Heart left ventricle (tissue), 13 donors: ENCODE data around the gene CD302.

ENCODE experiments used
- POLR2A ChIP-seq, 2 donors: fragments of 450-650 bp; IDR thresholded peaks; one replicate each; pipeline ENCODE4 v1.6.1; 2017; ENCODE audit warnings: antibody characterized with exemption in 2 of 2, mild to moderate bottlenecking in 2 of 2, moderate library complexity in 2 of 2
- TF ChIP-seq, protein P1 (sequence below), 12 donors: fragments of 200-600 bp; sonication (generic) in 4 of 12; IDR thresholded peaks; one replicate each; pipeline versions ENCODE4 v1.5.0 to v1.8.0; 2018 to 2022; ENCODE audit warnings: antibody characterized with exemption in 12 of 12, mild to moderate bottlenecking in 5 of 12
- donor health status: ischemic (EF 13 %, LVEDD 7.1; RV severe dilation, severe dysfunction).
- donor health status: DM: no; HTN: yes; CAD: no.
- donor health status: DM: no; HTN: no; CAD: no.
- donor health status: ischemic (EF 25% LVEDD 6.9; RV normal size, moderate dysfunction).
- donor health status: ischemic (EF 25% LVEDD 5.7; RV mildly dilated, moderate dysfunction).
- donor health status: ischemic (EF 35%, LVEDD 5.7; RV mildly dilated, moderate dysfunction).
- donor health status: nonischemic (EF 11% LVEDD 7.7; RV severe dilation, severe dysfunction).
- donor health status: DM: yes; HTN: yes; CAD: no.
- donor health status: PGD.
- donor health status: ischemic (EF 29% LVEDD 5.4; RV normal size, mild dysfunction).
- donor health status: nonischemic (EF 23%, LVEDD 6.1; RV moderate dilation, normal function).

DNA sequence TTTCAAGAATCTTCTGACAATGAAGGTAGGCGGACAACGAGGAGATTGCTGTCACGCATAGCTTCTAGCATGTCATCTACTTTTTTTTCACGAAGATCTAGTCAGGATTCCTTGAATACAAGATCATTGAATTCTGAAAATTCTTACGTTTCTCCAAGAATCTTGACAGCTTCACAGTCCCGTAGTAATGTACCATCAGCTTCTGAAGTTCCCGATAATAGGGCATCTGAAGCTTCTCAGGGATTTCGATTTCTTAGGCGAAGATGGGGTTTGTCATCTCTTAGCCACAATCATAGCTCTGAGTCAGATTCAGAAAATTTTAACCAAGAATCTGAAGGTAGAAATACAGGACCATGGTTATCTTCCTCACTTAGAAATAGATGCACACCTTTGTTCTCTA is 49.9 kb downstream of the CD302 start:
- TF ChIP-seq, protein P1, sequence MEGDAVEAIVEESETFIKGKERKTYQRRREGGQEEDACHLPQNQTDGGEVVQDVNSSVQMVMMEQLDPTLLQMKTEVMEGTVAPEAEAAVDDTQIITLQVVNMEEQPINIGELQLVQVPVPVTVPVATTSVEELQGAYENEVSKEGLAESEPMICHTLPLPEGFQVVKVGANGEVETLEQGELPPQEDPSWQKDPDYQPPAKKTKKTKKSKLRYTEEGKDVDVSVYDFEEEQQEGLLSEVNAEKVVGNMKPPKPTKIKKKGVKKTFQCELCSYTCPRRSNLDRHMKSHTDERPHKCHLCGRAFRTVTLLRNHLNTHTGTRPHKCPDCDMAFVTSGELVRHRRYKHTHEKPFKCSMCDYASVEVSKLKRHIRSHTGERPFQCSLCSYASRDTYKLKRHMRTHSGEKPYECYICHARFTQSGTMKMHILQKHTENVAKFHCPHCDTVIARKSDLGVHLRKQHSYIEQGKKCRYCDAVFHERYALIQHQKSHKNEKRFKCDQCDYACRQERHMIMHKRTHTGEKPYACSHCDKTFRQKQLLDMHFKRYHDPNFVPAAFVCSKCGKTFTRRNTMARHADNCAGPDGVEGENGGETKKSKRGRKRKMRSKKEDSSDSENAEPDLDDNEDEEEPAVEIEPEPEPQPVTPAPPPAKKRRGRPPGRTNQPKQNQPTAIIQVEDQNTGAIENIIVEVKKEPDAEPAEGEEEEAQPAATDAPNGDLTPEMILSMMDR (IDR thresholded peaks at IDR 0.05), result no peak
- TF ChIP-seq POLR2A (IDR thresholded peaks at IDR 0.05), result no peak
